HG03159 (cell line): ENCODE data around the gene STK35.
"Not testable (repeated sequence)": the region's sequence is repeated elsewhere in the genome, so short reads cannot be mapped to it uniquely, and the experiment has no call there.

Experiments
- ATAC-seq: cut with Tn5 transposase; IDR thresholded peaks from one replicate; pipeline ENCODE4 v1.9.1; 2021; ENCODE audit warnings: mild to moderate bottlenecking, moderate library complexity; ENCODE audit not compliant: unreplicated experiment

Gene STK35

DNA sequence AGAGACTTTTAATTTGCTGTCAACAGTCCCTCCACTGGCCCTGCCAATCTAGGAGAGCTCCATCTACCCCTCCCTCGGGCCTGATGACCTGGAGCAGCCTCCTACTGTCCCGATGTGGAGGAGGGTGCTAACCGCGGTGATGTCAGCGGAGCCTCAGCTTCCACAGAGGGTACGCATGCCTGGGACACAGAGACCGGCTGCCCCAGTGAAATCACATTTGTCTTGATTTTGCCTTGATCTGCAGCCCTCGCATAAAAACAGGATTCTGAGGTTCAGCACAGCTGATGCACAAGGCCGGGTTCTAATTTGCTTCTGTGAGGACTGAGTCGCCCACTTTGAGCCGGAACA, 77.6 kb downstream of the STK35 start:
- ATAC-seq: no peak

- no peak for ATAC-seq
Measured at GRCh38 chr20:2179949-2180348, 78.3 kb downstream of the STK35 start.

- ATAC-seq: no peak
Measured at GRCh38 chr20:2183381-2183780, 81.8 kb downstream of the STK35 start.

GRCh38 chr20:2184933-2185332, 83.3 kb downstream of the STK35 start:
- not testable (repeated sequence) for ATAC-seq

DNA sequence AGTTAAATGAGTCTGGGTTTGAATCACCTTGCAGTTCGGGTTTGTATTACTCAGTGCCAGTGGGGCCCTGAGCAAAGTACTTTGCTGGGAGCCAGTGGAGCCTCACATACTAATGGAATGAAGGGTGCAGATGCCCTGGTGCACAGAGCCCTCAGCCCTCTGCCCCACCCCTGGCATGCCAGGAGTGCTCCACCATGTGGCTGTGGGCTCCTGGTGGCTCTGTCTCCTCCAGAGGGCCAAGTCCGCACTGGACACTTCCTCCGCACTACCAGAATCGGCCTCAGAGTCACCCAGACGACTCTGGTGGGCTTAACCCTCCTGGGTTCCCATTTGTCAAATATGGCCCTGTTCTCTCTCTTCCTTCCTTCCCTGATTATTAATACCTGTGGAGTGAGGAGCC, 94.0 kb downstream of the STK35 start:
- no peak for ATAC-seq

DNA sequence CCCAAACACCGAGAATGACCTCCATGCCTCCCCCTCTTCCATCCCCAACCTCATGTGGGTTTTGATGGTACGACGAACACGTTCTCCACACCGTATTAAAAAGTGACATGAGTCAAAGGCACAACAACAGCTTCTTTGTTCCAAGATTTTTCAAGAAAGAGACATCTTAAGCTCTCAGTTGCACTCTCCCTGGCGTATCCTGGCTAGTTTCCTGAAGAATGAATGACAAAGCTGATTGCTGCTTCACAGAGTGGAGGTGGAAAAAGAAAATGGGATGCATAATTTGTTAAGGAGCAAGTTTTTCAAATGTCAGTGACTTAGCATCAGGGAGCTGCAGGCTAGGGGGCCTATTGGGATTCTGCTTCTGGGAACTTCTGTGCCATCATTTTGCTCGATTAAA, 95.5 kb downstream of the STK35 start:
- no peak for ATAC-seq
